GM12875 (cell line): ENCODE measurements around the gene SLC26A1.

Experiments used
- H3K4me3 ChIP-seq: one replicate; pipeline ENCODE4 v1.5.1; 2011; ENCODE audit warnings: low read depth, low read length, control low read depth
- TF ChIP-seq, protein P1 (sequence below): IDR thresholded peaks from 2 replicates; pipeline ENCODE4 v1.5.1; 2011; ENCODE audit warnings: low read depth, mild to moderate bottlenecking, control low read depth, inconsistent platforms, low read length, moderate library complexity, borderline replicate concordance; ENCODE audit not compliant: insufficient read depth

SLC26A1 gene

DNA sequence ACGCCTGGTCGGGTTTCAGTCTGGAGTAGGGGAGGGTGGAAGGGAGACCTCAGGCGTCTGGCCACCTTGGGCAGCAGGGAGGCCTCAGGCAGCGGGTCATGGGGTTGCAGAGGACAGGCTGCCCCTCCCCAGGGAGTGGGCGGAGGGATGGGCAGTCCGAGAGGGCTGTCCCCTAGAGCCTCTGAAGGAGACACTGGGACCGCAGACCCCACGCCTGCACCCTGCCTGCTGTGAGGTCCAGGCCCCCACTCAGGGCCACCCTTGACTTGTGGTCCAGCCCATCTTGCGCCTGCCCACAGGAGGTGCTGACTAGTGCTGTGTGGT lies 34.7 kb upstream of the SLC26A1 start:
- TF ChIP-seq, protein P1, sequence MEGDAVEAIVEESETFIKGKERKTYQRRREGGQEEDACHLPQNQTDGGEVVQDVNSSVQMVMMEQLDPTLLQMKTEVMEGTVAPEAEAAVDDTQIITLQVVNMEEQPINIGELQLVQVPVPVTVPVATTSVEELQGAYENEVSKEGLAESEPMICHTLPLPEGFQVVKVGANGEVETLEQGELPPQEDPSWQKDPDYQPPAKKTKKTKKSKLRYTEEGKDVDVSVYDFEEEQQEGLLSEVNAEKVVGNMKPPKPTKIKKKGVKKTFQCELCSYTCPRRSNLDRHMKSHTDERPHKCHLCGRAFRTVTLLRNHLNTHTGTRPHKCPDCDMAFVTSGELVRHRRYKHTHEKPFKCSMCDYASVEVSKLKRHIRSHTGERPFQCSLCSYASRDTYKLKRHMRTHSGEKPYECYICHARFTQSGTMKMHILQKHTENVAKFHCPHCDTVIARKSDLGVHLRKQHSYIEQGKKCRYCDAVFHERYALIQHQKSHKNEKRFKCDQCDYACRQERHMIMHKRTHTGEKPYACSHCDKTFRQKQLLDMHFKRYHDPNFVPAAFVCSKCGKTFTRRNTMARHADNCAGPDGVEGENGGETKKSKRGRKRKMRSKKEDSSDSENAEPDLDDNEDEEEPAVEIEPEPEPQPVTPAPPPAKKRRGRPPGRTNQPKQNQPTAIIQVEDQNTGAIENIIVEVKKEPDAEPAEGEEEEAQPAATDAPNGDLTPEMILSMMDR, result no peak
- no peak overlapping the region for H3K4me3 ChIP-seq

DNA sequence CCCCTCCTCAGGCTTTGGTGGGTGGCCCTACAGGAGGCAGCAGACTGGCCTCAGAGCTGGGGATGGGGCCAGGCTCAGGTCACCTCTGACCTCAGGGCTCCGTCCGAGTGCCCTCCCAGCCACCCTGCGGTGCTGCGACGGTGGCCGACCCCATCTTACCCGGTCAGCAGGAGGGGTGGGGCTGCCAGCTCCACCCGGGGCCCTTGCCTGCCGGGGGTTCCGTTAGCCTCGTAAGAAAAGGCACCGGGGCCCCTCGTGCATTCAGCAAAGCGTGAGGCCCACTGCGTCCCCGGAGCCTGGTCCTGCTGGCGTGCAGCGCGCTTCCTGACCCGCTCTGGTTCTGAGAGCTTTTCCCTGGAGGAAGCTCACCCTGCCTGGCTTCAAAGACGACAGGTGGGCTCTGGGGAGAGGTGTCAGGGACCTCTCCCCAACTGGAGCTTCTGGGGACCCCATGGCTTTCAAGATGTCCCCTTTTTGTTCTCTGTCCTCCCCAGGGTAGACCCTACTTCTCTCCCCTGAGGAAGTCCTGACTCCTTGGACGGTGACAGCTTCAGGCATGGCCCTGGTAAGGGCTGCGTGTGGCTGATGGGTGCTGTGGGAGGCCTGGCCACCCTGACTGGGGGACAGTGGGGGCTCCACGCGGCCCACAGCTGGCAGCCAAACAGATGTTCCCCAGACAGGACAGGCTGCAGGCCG lies 34.2 kb upstream of the SLC26A1 start:
- H3K4me3 ChIP-seq, result no peak overlapping the region
- TF ChIP-seq, protein P1, result no peak

DNA sequence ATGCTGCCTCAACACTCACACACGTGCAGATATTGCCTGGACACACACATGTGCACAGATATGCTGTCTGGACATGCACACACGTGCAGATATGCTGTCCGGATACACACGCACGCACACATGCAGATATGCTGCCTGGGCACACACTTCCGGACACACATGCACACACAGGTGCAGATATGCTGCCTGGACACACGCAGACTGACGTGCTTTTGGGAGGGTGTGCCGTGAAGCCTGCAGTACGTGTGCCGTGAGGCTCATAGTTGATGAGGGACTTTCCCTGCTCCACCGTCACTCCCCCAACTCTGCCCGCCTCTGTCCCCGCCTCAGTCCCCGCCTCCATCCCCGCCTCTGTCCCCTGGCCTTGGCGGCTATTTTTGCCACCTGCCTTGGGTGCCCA lies 32.9 kb upstream of the SLC26A1 start:
- no peak overlapping the region for H3K4me3 ChIP-seq
- TF ChIP-seq, protein P1, result no peak

DNA sequence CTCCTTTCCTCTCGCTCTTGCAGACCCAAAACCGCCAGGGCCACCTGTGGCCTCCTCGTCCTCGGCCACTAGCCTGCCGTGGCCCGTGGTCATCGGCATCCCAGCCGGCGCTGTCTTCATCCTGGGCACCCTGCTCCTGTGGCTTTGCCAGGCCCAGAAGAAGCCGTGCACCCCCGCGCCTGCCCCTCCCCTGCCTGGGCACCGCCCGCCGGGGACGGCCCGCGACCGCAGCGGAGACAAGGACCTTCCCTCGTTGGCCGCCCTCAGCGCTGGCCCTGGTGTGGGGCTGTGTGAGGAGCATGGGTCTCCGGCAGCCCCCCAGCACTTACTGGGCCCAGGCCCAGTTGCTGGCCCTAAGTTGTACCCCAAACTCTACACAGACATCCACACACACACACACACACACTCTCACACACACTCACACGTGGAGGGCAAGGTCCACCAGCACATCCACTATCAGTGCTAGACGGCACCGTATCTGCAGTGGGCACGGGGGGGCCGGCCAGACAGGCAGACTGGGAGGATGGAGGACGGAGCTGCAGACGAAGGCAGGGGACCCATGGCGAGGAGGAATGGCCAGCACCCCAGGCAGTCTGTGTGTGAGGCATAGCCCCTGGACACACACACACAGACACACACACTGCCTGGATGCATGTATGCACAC lies 31.8 kb upstream of the SLC26A1 start:
- TF ChIP-seq, protein P1, result no peak
- H3K4me3 ChIP-seq, result no peak overlapping the region

DNA sequence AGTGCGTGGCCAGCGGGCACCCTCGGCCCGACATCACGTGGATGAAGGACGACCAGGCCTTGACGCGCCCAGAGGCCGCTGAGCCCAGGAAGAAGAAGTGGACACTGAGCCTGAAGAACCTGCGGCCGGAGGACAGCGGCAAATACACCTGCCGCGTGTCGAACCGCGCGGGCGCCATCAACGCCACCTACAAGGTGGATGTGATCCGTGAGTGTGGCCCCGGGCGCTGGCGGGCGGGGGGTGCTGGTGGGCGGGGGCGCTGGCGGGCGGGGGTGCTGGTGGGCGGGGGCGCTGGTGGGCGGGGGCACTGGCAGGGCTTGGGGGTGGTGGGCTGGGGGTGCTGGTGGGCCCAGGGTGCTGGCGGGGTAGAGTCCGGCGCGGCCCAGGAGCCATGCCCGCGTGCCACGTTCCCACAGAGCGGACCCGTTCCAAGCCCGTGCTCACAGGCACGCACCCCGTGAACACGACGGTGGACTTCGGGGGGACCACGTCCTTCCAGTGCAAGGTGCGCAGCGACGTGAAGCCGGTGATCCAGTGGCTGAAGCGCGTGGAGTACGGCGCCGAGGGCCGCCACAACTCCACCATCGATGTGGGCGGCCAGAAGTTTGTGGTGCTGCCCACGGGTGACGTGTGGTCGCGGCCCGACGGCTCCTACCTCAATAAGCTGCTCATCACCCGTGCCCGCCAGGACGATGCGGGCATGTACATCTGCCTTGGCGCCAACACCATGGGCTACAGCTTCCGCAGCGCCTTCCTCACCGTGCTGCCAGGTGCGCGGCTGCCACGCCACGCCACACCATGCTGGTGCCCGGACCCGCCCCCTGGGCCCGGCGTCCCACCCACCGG lies 30.9 kb upstream of the SLC26A1 start:
- TF ChIP-seq, protein P1, result no peak
- no peak overlapping the region for H3K4me3 ChIP-seq

DNA sequence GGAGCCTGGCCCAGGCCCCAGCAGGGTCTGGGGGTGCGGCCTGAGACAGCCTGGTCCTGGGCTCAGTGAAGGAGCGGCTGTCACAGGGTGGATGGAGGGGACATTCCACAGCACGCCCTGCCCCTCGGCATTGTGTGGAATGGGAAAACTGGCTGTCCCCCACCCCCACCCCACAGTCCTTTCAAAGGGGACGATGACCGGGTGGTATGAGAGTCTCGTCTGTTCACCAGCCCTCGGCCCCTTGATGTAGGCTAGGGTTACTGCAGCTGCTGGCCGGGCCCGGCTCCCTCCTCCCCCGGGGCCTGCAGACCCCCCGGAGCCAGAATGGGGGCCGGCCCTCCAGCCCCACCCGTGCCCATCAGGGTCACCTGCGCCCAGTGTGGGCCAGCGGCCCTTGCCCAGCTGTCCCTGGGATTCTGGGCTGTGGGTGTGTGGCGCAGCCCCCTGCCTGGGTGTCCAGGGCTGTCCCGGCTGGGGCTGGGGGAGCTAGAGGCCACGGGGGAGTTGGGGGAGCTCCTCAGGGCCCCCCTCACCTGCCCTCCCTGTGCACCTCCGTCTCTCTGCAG lies 30.0 kb upstream of the SLC26A1 start:
- TF ChIP-seq, protein P1, result no peak
- no peak overlapping the region for H3K4me3 ChIP-seq
